HG02884 (cell line): ENCODE measurements around the gene EXD1.
"Not testable (repeated sequence)": the region's sequence is repeated elsewhere in the genome, so short reads cannot be mapped to it uniquely, and the experiment has no call there.

Source experiments
- ATAC-seq: cut with Tn5 transposase; IDR thresholded peaks from one replicate; pipeline ENCODE4 v1.9.1; 2021; ENCODE audit warnings: mild to moderate bottlenecking, moderate library complexity; ENCODE audit not compliant: unreplicated experiment

Gene EXD1

DNA sequence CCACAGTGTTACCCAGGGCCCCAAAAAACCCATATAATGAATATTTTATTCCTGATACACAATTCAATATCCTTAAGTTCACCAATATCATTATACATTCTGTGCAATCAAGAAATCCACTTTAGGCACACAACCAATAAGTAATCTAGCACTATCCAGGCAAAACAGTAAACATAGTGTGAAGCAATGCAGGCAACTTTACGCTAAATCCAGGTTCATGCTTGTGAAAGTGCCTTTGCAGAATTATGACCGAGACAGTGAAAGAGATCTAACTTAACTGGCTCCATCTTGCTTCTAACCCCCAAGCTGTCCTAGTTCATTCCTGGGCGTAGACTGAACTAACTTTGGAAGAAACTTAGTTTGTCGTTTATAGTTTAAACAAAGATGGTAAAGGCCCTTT lies 80.3 kb downstream of the EXD1 start:
- no peak for ATAC-seq

DNA sequence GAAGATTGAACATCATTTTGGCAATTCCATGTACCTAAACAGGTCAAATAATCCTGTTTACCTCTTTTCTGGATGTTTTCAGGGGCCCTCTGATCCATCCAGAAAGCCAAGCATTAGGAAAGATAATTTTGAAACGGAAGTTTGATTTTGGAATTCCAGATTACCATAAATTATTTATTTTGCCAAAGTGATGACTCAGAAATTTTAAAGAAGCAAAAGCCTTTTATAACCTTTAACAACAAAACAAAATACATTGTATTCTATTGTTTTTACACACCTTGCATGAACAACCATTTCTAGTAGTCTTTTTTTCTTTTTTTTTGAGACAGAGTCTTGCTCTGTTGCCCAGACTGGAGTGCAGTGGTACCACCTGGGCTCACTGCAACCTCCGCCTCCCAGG lies 82.5 kb downstream of the EXD1 start:
- no peak for ATAC-seq

DNA sequence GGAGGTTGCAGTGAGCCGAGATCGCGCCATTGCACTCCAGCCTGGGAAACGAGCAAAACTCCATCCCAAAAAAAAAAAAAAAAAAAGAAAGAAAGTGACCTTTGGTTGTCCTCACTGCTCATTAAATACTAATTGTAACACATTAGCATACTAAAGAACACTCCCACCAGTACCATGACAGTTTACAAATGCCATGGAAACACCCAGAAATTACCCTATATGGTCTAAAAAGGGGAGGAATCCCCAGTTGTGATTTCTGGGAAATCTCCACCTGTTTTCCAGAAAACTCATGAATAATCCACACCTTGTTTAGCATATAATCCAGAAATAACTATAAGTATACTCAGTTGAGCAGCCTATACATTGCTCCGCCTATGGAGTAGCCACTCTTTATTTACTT lies 90.9 kb downstream of the EXD1 start:
- ATAC-seq = no peak

DNA sequence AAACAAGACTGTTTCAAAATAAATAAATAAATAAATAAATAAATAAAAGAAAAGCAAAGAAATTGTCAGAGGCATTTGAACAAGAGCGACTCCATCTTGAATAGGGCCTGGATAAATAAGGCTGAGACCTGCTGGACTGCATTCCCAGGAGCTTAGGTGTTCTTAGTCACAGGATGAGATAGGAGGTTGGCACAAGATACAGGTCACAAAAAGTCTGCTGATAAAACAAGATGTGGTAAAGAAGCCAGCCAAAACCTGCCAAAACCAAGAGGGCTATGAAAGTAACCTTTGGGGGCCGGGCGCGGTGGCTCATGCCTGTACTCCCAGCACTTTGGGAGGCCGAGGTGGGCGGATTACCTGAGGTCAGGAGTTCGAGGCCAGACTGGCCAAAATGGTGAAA lies 91.4 kb downstream of the EXD1 start:
- ATAC-seq = not testable (repeated sequence)

DNA sequence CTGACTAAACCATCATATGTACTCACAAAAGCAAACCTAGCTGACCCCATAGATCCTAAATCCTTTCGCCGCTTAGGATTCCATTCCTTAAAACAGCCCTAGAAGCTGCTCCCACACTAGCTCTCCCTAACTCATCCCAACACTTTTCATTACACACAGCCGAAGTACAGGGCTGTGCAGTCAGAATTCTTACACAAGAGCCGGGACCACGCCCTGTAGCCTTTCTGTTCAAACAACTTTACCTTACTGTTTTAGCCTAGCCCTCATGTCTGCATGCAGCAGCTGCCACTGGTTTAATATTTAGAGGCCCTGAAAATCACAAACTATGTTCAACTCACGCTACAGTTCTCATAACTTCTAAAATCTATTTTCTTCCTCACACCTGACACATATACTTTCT lies 95.0 kb downstream of the EXD1 start:
- ATAC-seq = not testable (repeated sequence)

DNA sequence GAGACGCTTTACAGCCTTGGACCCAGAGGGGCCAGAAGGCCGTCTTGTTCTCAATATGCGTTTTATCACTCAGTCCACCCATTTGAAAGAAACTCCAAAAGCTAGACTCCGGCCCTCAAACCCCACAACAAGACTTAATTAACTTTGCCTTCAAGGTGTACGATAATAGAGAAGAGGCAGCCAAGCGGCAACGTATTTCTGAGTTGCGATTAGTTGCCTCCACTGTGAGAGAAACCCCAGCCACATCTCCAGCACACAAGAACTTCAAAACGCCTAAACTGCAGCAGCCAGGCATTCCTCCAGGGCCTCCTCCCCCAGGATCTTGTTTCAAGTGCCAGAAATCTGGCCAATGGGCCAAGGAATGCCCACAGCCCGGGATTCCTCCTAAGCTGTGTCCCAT lies 97.1 kb downstream of the EXD1 start:
- no peak for ATAC-seq
